Stimulated activated CD4-positive, alpha-beta T cell treated with anti-CD3 and anti-CD28 coated beads, TNF-alpha, amount 100 ng/mL, for 48 hours (primary cell): ENCODE results near the gene PHEX.
A peak's percentile ranks its signal among the peaks of the same experiment; 100 is the strongest.

ENCODE experiments used
- DNase-seq, 3 donors: peaks; one replicate each; pipeline ENCODE4 v3.0.0-alpha.2; 2020; ENCODE audit warnings: low read depth in 3 of 3

PHEX gene

GRCh38 chrX:22040184-22040583, 8.1 kb downstream of the PHEX start:
- no peak for DNase-seq

- DNase-seq: no peak
These were observed 9.9 kb downstream of the PHEX start for GRCh38 chrX:22041907-22042530.

- no peak for DNase-seq
These were observed 11.7 kb downstream of the PHEX start for GRCh38 chrX:22043872-22044271.

- no peak for DNase-seq
These were observed 15.3 kb downstream of the PHEX start for GRCh38 chrX:22047468-22047867.

DNA sequence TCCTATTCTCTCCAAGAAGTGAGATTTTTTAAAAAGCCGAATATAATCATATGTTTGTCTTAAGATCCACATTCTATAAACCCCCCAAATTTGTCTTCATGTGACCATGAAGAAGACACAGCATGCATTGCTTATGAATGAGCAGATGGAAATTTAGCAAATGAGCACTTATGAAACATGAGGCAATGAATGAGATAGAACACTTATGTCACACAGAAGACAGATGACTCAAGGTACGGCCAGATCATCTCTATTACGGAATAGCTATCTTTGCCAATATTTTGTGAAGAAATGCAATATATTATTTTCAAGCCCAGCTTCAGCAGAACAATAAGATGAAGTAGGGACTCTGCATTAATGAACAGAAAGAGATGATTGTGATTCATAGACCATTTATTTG, 21.4 kb downstream of the PHEX start:
- no peak for DNase-seq

- DNase-seq: no peak
These were observed 24.1 kb downstream of the PHEX start for GRCh38 chrX:22056235-22056634.

- no peak for DNase-seq
These were observed 25.5 kb downstream of the PHEX start for GRCh38 chrX:22057667-22058066.

DNA sequence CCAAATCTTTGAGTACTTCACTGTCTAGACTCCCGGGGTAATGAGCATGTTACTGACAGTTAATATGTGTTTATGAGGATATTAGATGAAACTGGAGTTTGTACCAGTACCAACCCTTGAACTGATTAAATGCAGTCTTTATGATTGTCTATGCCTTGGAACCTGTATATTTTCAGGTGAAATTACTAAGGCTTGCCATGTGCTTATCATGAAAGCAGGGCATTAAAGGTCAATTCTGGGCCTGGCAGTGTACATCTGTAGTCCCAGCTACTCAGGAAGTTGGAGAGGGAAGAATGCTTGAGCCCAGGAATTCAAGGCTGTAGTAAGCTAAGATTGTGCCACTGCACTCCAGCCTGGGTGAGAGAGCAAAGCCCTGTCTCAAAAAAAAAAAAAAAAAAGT, 27.6 kb downstream of the PHEX start:
- DNase-seq: no peak

DNA sequence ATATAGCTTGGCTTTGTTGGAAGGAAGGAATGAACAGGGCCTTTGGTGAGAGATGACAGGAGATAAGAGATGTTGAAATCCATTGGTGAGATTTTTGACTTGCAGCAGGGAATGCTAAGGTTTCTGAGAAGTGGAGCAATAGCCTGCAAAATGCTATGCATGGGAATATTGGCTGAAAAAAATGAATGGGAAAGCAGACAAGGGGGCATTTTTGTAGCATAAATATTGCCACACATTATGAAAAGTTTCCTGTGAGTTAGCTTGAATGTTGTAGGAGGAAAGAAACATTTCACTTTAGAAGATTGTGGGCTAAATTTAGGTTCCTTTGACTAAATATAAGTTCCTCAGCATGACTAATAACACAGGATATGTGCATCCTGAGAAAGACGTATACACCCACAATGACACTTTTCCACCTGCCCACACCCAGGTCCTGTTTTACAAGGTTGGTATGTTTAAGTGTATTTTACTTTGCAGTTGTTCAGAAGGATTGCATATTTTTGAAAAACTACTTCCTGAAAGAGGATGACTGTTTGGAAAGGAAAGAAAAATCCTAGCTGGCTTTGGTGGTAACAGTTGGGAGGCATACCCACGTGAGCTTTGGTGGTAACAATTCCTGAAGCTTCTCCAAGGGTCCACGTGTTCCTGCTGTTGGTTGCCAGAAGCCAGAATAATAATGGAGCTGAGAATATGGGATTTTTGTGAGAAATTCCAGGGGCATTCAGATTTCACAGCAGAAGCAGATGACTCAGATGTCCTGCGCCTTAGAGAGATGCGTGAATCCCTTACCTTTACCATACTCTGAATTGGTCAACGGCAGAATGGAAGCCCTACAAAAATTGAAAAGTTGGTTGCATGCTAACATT, 28.5 kb downstream of the PHEX start:
- no peak for DNase-seq

DNA sequence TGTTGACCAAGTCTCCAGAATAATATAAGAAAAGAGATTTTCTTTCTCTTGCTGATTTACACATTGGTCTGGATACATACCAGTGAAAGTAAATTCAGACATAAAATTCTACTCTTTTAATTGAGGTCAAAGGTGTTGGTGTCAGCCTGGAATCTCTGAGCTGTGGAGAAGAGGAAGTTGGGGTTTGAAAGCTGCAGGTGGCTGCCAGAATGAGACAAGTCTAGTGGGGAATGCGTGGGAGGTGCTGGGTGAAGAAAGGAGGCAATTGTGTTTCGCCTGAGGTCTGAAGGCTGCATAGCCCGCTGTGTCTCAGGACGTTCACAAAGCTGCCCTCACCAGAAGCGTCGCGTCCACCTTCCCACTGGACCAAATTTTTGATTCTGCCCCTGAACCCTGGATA, 31.2 kb downstream of the PHEX start:
- DNase-seq: peak; percentile 9 to 35 (median 21)

GRCh38 chrX:22069586-22069985, 37.5 kb downstream of the PHEX start:
- no peak for DNase-seq

DNA sequence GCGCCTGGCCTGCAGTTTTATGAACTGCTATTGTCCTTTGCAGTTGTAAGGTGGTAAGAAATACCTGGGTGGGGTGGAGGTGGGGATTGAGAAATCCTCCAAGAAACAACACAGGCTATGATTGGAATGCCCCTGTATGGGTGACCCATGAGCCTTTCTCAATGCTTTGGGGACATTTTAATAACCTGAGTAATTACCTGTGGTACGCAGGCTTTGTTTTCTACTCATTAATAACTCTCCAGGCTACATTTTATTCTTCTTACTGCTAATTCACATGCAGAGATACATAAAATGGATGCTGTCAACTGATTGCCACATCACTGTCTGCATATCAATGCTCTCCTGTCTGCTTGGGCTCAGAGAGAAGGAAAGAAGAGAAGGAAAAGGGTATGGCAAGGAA, 41.8 kb downstream of the PHEX start:
- DNase-seq: no peak

GRCh38 chrX:22078117-22078516, 46.0 kb downstream of the PHEX start:
- DNase-seq: no peak

DNA sequence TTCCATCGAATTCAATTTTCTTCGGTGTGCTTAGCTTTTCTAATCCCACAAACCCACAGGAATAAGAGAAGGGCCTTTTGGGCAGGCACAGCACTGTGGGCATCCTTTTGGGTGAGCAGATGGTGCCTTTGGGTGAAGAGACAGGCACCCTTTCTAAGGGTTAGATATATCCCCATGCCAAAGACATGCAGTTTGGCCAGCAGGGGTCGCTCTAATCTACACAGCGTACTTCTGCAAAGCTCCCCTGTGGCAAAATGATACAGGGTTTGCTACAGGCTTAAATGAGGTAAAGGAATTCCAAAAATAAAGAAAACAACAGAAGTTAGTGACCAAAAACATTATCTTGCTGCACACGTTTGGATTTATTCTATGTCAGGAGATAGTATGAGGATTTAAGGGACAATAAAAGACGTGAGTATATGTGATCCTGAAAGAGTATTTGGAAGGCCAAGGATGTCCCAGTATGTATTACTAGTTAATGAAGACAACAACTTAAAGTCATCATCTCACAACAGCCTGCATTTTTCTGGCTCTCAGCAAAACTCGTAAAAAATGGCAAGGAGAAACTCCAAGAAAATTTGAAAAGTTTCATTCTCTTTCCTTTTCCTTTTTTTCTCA, 49.5 kb downstream of the PHEX start:
- DNase-seq: peak in 2 of 3 donors; percentile 22 to 62

DNA sequence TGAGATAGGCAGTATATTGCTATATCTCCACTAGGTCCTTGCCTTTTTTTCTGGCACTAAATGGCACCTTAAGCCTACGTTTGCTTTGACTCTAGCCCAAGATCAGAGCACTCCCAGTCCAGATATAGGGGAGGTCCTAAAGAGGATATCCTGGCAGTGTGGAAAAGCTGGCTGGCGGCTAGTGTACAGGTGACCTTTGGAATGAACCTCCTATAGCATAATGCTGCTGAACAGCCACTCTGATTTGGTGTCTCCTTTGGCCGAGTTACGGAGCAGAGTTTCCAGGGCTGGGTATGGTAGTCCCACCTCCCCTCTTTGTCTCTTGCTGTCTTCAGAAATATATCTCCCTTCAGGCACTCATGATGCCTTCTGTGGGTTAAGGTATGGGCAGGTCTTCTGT, 53.9 kb downstream of the PHEX start:
- DNase-seq: no peak

- DNase-seq: no peak
These were observed 55.0 kb downstream of the PHEX start for GRCh38 chrX:22087011-22087557.

DNA sequence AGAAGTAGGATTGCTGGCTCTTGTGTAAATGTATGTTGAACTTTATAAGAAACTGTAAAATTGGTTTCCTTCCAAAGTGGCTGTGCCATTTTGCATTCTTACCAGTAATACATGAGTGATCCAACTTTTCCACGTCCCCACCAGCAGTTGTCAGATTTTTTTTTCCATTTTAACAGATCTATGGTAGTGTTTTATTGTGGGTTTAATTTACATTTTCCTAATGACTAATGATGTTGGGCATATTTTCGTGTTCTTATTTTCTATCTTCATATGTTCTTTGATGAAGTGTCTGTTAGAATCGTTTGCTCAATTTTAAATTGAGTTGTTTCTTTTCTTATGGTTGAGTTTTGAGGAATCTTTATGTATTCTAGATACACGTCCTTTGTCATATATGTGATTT, 56.2 kb downstream of the PHEX start:
- no peak for DNase-seq

GRCh38 chrX:22090181-22090580, 58.1 kb downstream of the PHEX start:
- DNase-seq: no peak

DNA sequence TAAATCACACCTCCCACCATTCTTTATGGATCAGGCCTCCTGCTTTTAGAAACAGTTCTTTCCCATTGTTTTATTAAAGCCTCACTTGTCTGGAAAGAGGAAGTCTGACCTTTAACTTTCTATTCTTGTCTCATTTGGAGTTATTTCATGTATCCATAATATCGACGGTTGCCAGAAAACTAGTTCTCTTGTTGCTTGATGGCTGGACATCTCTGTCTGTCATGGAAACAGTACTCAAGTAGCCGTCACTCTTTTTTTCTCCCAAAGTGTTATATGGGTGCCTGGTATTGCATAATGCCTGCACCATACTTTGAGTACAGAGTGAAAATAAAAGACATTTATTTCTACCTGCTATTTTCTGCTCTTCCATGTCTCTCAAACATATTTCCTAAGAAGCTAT, 61.4 kb downstream of the PHEX start:
- DNase-seq: no peak

GRCh38 chrX:22095286-22095685, 63.2 kb downstream of the PHEX start:
- no peak for DNase-seq

- DNase-seq: no peak
These were observed 63.7 kb downstream of the PHEX start for GRCh38 chrX:22095856-22096255.

- DNase-seq: no peak
These were observed 65.0 kb downstream of the PHEX start for GRCh38 chrX:22097012-22097694.
